Pancreas (tissue), 10 donors: ENCODE measurements around the gene RPN2. TPM values are rescaled to one million over a fixed set of nuclear protein-coding genes. Genes with fewer than 3 reads are reported as not detected.

Experiments used
- ATAC-seq, 4 donors: fragments of 200-7000 bp; cut with Tn5 transposase; one replicate each; pipeline versions ENCODE4 v1.8.0 to v1.9.1; 2020; ENCODE audit warnings: mild to moderate bottlenecking in 4 of 4, moderate library complexity in 4 of 4
- DNase-seq, 6 donors: peaks; one replicate each; pipeline ENCODE4 v3.0.0-alpha.2; 2020
- FAIRE-seq: peaks from 2 replicates; lab custom pipeline; 2012; peaks lifted over from hg19 to GRCh38; lab: Jason Lieb, UNC
- H3K27ac ChIP-seq, 4 donors: fragments of 200-600 bp; sonication (generic); 1 replicate in 3 of 4; 2 replicates in 1 of 4; pipeline versions ENCODE4 v1.5.0 to v1.8.0; 2020
- H3K27me3 ChIP-seq, 4 donors: fragments of 200-600 bp; one replicate each; pipeline ENCODE4 v1.8.0; 2021
- H3K36me3 ChIP-seq, 3 donors: fragments of 200-600 bp; sonication (generic) in 1 of 3; one replicate each; pipeline versions ENCODE4 v1.5.0 to v1.8.0; 2020 to 2021
- H3K4me1 ChIP-seq, 3 donors: fragments of 200-600 bp; one replicate each; pipeline ENCODE4 v1.8.0; 2021
- H3K4me3 ChIP-seq, 4 donors: fragments of 200-600 bp; sonication (generic) in 2 of 4; one replicate each; pipeline versions ENCODE4 v1.5.0 to v1.8.0; 2020 to 2021
- H3K9me3 ChIP-seq, 4 donors: fragments of 200-600 bp; one replicate each; pipeline ENCODE4 v1.8.0; 2021
- WGBS, 2 donors: extraction: QIAGEN DNeasy Blood & Tissue Kit; methylation state at CpG; one replicate each; pipeline ENCODE4 v1.1.7; 2013; 5-methylcytosine and 5-hydroxymethylcytosine counted together
- intact Hi-C, 3 donors: fragments of 100-400 bp; cut with DNase I; formaldehyde crosslinking; loops; one replicate each; pipeline versions ENCODE4 v1.11.1 to v1.14.2; 2022
- polyA plus RNA-seq, 2 donors: library from polyadenylated mRNA; stranded (reverse); fragments of 200-250 nt; gene quantifications; one replicate each; pipeline ENCODE4 v1.2.3, GENCODE V29; 2013
- total RNA-seq, 6 donors: library from RNA; stranded (reverse); fragmentation: NEBNext Ultra II Directional in 4 of 6; extraction: Animal tissue kit (Norgen Biotek cat#: 25700) in 4 of 6; gene quantifications; one replicate each; pipeline versions ENCODE4 v1.2.1 to v1.2.4, GENCODE V29; 2021 to 2023
- TF ChIP-seq, protein P1 (sequence below), 4 donors: fragments of 200-600 bp; sonication (generic) in 3 of 4; IDR thresholded peaks; one replicate each; pipeline versions ENCODE4 v1.5.0 to v1.8.0; 2021; ENCODE audit warnings: antibody characterized with exemption in 4 of 4
- donor health status: healthy with polysubstance abuse.
- donor health status: DM: no; HTN: no; CAD: no; lungs with moderate emphysema.
- donor health status: DM: no; HTN: no; CAD: no.
- donor health status: control.
- donor health status: control.
- donor health status: Bipolar disorder and iron deficiency.
- donor health status: DM: yes; HTN: yes; CAD: no.
- donor health status: DM: no; HTN: no; CAD: no.
- donor health status: DM: no; HTN: no; CAD: no.
- donor health status: DM: yes; HTN: yes; CAD: no.

The RPN2 gene
- total and polyA plus RNA-seq, 8 donors: 43.8 to 117 (median 80.9) TPM

DNA sequence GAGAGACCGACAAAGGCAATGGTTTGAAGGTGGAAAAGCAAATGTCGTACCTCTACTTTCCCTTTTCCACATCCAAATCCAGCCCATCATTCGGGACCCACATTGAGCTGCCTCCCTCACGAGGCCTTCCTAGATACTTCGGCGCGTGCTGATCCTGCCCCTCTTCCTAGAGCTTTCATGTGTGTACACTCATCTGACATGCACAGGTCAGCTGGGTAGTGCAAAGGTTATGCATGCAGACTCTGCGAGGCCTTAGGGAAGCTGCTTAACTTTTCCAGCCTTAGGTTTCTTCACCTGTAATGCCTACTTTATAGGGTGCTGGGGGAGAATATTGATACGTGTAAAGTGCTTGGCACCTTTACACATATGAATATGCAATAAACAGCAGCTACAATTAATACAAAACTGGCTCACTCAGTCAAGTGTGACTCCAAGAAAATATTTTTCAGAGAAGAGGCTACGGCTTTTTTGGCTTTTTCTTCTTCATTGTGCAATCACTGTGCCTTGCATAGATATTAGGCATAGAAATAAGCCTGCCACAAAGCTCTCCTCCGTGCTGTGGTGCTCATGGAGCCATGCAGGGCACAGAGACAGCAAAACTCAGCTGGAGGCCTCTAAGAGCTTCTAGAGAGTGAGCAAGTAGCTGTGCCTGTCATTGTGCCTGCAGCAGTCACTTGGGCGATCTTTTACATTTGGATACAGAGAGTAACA, 106.7 kb downstream of the RPN2 start:
- intact Hi-C loops: loop anchor here in 1 of 3 donors (10.0 kb wide), 1 partner anchor 79 kb away; no protein-coding TSS in a partner anchor
- Histone ChIP-seq H3K4me3 (no peak overlapping the region), H3K9me3 (no peaks in the 10 kb centered on the region), H3K27ac (no peak overlapping the region), H3K4me1 (peaks cover 4 to 12% (median 7%) of the 10 kb centered on the region in 3 donors), H3K27me3 (no peaks in the 10 kb centered on the region), H3K36me3 (no peaks in the 10 kb centered on the region)
- ATAC-seq (no peak), DNase-seq (no peak), FAIRE-seq (no peak)
- WGBS, 2 donors: 56 to 71% methylated on average over 12 of the region's 12 CpGs
- TF ChIP-seq, protein P1, sequence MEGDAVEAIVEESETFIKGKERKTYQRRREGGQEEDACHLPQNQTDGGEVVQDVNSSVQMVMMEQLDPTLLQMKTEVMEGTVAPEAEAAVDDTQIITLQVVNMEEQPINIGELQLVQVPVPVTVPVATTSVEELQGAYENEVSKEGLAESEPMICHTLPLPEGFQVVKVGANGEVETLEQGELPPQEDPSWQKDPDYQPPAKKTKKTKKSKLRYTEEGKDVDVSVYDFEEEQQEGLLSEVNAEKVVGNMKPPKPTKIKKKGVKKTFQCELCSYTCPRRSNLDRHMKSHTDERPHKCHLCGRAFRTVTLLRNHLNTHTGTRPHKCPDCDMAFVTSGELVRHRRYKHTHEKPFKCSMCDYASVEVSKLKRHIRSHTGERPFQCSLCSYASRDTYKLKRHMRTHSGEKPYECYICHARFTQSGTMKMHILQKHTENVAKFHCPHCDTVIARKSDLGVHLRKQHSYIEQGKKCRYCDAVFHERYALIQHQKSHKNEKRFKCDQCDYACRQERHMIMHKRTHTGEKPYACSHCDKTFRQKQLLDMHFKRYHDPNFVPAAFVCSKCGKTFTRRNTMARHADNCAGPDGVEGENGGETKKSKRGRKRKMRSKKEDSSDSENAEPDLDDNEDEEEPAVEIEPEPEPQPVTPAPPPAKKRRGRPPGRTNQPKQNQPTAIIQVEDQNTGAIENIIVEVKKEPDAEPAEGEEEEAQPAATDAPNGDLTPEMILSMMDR (IDR thresholded peaks at IDR 0.05): no peak

DNA sequence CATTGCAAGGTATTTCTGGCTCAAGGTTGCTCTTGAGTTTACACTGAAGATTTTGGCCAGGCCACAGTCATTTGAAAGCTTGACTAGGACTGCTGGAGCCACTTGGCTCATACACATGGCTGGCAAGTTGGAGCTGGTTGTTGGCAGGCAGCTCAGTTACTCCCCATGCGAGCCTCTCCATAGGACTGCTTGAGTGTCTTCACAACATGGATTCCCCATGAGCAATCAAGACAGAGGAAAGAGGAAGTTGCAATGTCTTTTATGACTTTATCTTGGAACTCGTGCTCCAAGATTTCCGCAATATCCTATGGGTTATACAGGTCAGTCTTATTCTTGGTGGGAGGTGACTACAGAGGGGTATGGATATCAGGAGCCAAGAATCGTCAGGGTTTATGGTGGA, 109.0 kb downstream of the RPN2 start:
- H3K9me3 ChIP-seq: no peaks in the 10 kb centered on the region
- H3K36me3 ChIP-seq: peaks cover 0 to 3% (median 0%) of the 10 kb centered on the region in 3 donors
- WGBS, 2 donors: 68 to 79% methylated on average over 4 of the region's 4 CpGs
- intact Hi-C loops: loop anchor here in 1 of 3 donors (10.0 kb wide), 1 partner anchor 77 kb away; no protein-coding TSS in a partner anchor
- H3K4me1 ChIP-seq: peaks cover 8 to 14% (median 10%) of the 10 kb centered on the region in 3 donors
- ATAC-seq: peak in 3 of 4 donors; percentile 36 to 48 (median 36)
- TF ChIP-seq, protein P1 (IDR thresholded peaks at IDR 0.05): no peak
- H3K27me3 ChIP-seq: no peaks in the 10 kb centered on the region
- DNase-seq: peak in 3 of 6 donors; percentile 22 to 48 (median 46)
- FAIRE-seq: no peak
- no peak overlapping the region for H3K4me3 ChIP-seq
- H3K27ac ChIP-seq: no peak overlapping the region

DNA sequence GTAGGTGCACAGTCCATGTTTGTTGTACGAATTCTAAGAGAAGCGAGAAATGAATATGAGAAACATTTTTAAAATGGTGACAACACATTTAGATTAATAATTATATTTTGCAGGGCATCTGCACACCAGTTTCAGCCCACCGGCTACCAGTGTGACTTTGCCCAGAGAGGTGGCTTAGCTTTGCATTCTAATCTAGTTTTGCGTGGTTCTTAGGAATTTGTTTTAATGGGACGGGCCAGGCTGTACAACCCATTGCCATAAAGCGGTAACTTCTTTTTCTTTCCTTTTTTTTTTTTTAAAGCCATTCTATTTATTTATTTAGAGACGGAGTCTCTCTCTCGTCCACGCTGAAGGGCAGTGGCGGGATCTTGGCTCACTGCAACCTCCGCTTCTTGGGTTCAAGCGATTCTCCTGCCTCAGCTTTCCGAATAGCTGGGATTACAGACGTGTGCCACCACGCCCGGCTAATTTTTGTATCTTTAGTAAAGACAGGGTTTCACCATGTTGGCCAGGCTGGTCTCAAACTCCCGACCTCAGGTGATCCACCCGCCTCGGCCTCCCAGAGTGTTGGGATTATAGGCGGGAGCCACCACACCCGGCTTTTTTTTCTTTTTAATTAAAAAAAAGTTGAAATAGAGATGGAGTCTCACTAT, 111.2 kb downstream of the RPN2 start:
- DNase-seq (no peak), ATAC-seq (peak in 3 of 4 donors; percentile 6 to 23 (median 16)), FAIRE-seq (no peak)
- intact Hi-C loops: no loop called here
- no peaks in the 10 kb centered on the region for H3K27me3 ChIP-seq
- H3K4me1 ChIP-seq: peaks cover 8 to 19% (median 10%) of the 10 kb centered on the region in 3 donors
- H3K4me3 ChIP-seq: peak overlapping the region; percentile 92 to 99 (median 98)
- H3K36me3 ChIP-seq: peaks cover 0 to 3% (median 0%) of the 10 kb centered on the region in 3 donors
- H3K9me3 ChIP-seq: no peaks in the 10 kb centered on the region
- H3K27ac ChIP-seq: peak overlapping the region; percentile 86 to 93 (median 90)
- 43 to 50% methylated on average over 21 of the region's 21 CpGs for WGBS, 2 donors
- TF ChIP-seq, protein P1 (IDR thresholded peaks at IDR 0.05): no peak

Other genes with a start within 250 kb of the RPN2 start
- 10 to 100 TPM; 23.3 to 90.7 (median 49.0) TPM for gene SAMHD1, start 227.6 kb upstream of the RPN2 start, total RNA-seq
- 10 to 100 TPM; 35.6 to 64.8 TPM for gene SAMHD1, start 227.6 kb upstream of the RPN2 start, polyA plus RNA-seq
- 1 to 10 TPM; 2.5 to 4.3 (median 3.8) TPM for gene RBL1, start 83.3 kb upstream of the RPN2 start, total RNA-seq
- gene RBL1, start 83.3 kb upstream of the RPN2 start, polyA plus RNA-seq: 1 to 10 TPM; 1.1 to 1.4 TPM
- 1 to 10 TPM; 1.1 to 1.8 (median 1.4) TPM for gene MROH8, start 218 bp downstream of the RPN2 start, total RNA-seq
- gene MROH8, start 218 bp downstream of the RPN2 start, polyA plus RNA-seq: 1 to 10 TPM; 1.6 to 6.9 TPM
- not detected for gene GHRH, start 82.5 kb downstream of the RPN2 start, total RNA-seq
- gene GHRH, start 82.5 kb downstream of the RPN2 start, polyA plus RNA-seq: under 1 TPM in 1 of 2 donors, not detected in 1; 0.80 TPM
- gene MANBAL, start 110.3 kb downstream of the RPN2 start, total RNA-seq: 10 to 100 TPM in 5 of 6 donors, 1 to 10 TPM in 1; 9.0 to 17.8 (median 15.7) TPM
- 10 to 100 TPM; 28.5 to 42.1 TPM for gene MANBAL, start 110.3 kb downstream of the RPN2 start, polyA plus RNA-seq
- 10 to 100 TPM; 21.3 to 78.4 (median 31.3) TPM for gene SRC, start 166.8 kb downstream of the RPN2 start, total RNA-seq
- 10 to 100 TPM; 64.6 to 75.2 TPM for gene SRC, start 166.8 kb downstream of the RPN2 start, polyA plus RNA-seq